Keratinocyte (primary cell): Measurements from ENCODE around the gene SNAI3. TPM values are rescaled to one million over a fixed set of nuclear protein-coding genes. Genes with fewer than 3 reads are reported as not detected.
A peak's percentile ranks its signal among the peaks of the same experiment; 100 is the strongest.

Experiments used
- DNase-seq: peaks from one replicate; pipeline ENCODE4 v3.0.0-alpha.2; 2011; ENCODE audit warnings: low read depth, missing footprints, low spot score
- FAIRE-seq: peaks from 2 replicates; lab custom pipeline; 2011; peaks lifted over from hg19 to GRCh38; lab: Jason Lieb, UNC
- H2AFZ ChIP-seq: 2 replicates; pipeline ENCODE4 v1.6.0; 2012; ENCODE audit warnings: low read length, control low read depth, inconsistent platforms; ENCODE audit not compliant: control insufficient read depth
- H3K27ac ChIP-seq: 2 replicates; pipeline ENCODE4 v1.5.1; 2011; ENCODE audit warnings: low read length; ENCODE audit not compliant: control insufficient read depth, insufficient read depth
- H3K27me3 ChIP-seq: 3 replicates; pipeline ENCODE4 v1.6.0; 2011; ENCODE audit warnings: low read length; ENCODE audit not compliant: control insufficient read depth, insufficient read depth; ENCODE audit errors: extremely low read depth
- H3K36me3 ChIP-seq, 2 experiments: 2 replicates in 1 of 2; 3 replicates in 1 of 2; pipeline ENCODE4 v1.5.1; 2011; ENCODE audit warnings: low read length in 2 of 2, mild to moderate bottlenecking in 1 of 2; ENCODE audit not compliant: control insufficient read depth in 2 of 2, insufficient read depth in 2 of 2; ENCODE audit errors: extremely low read depth in 1 of 2
- H3K4me1 ChIP-seq: 3 replicates; pipeline ENCODE4 v1.5.1; 2011; ENCODE audit warnings: low read length; ENCODE audit not compliant: control insufficient read depth, insufficient read depth; ENCODE audit errors: extremely low read depth
- H3K4me2 ChIP-seq: 3 replicates; pipeline ENCODE4 v1.6.0; 2011; ENCODE audit warnings: low read depth, low read length; ENCODE audit not compliant: control insufficient read depth, insufficient read depth; ENCODE audit errors: extremely low read depth
- H3K4me3 ChIP-seq, 3 experiments: fragments of 200-600 bp in 1 of 3; sonication (generic) in 1 of 3; 2 replicates in 2 of 3; 3 replicates in 1 of 3; pipeline ENCODE4 v1.5.1; 2011 to 2016; ENCODE audit warnings: low read length in 3 of 3, mild to moderate bottlenecking in 3 of 3, control low read depth in 2 of 3, inconsistent platforms in 1 of 3, low read depth in 1 of 3, mixed read lengths in 1 of 3, mixed run types in 1 of 3, moderate library complexity in 1 of 3; ENCODE audit not compliant: control insufficient read depth in 2 of 3, insufficient read depth in 2 of 3; ENCODE audit errors: extremely low read depth in 1 of 3
- H3K79me2 ChIP-seq: 2 replicates; pipeline ENCODE4 v1.6.0; 2012; ENCODE audit warnings: low read length; ENCODE audit not compliant: control insufficient read depth, insufficient read depth
- H3K9ac ChIP-seq: 3 replicates; pipeline ENCODE4 v1.6.0; 2011; ENCODE audit warnings: low read length; ENCODE audit not compliant: control insufficient read depth, insufficient read depth; ENCODE audit errors: extremely low read depth
- H3K9me1 ChIP-seq: 3 replicates; pipeline ENCODE4 v1.6.0; 2011; ENCODE audit warnings: low read length; ENCODE audit not compliant: control insufficient read depth, insufficient read depth; ENCODE audit errors: extremely low read depth
- H3K9me3 ChIP-seq: 2 replicates; pipeline ENCODE4 v1.5.1; 2012; ENCODE audit warnings: low read depth, low read length; ENCODE audit not compliant: control insufficient read depth
- H4K20me1 ChIP-seq: 3 replicates; pipeline ENCODE4 v1.6.0; 2011; ENCODE audit warnings: low read length; ENCODE audit not compliant: control insufficient read depth, insufficient read depth; ENCODE audit errors: extremely low read depth
- EZH2 ChIP-seq: IDR thresholded peaks from one replicate; pipeline ENCODE4 v1.6.1; 2012; ENCODE audit warnings: inconsistent platforms, mild to moderate bottlenecking, low read length, moderate library complexity
- dilution Hi-C: fragments of 300-500 bp; cut with MboI; formaldehyde crosslinking; loops from one replicate; pipeline ENCODE4 v1.7.0; 2020; ENCODE audit warnings: low sequenced_read_pairs; ENCODE audit not compliant: extremely low pct_ligation_motif_present
- polyA plus RNA-seq, 5 experiments: library from polyadenylated mRNA; depleted of rRNA in 3 of 5; stranded (reverse) in 3 of 5; stranded (forward) in 1 of 5; unstranded in 1 of 5; fragments of >200 nt; gene quantifications; 1 replicate in 1 of 5; 2 replicates in 3 of 5; 3 replicates in 1 of 5; pipeline versions ENCODE4 v1.2.1 to v1.2.3, GENCODE V29; 2011 to 2012; ENCODE audit warnings: missing spikeins in 2 of 5, low read depth in 1 of 5, low replicate concordance in 1 of 5
- TF ChIP-seq, protein P1 (sequence below), 3 experiments: IDR thresholded peaks in 1 of 3; conservative IDR thresholded peaks in 1 of 3; optimal IDR thresholded peaks in 1 of 3; 2 replicates in 2 of 3; 3 replicates in 1 of 3; pipeline versions ENCODE3 to v1.5.1; 2011; ENCODE audit warnings: low read length in 3 of 3, mild to moderate bottlenecking in 3 of 3, moderate library complexity in 2 of 3, control low read depth in 1 of 3, inconsistent platforms in 1 of 3; ENCODE audit not compliant: insufficient read depth in 2 of 3; ENCODE audit errors: extremely low read depth in 1 of 3

The SNAI3 gene
- polyA plus RNA-seq, 1 donor (not counting 4 experiments of a cell fraction or from before 2014, with no cell fraction given): not detected

DNA sequence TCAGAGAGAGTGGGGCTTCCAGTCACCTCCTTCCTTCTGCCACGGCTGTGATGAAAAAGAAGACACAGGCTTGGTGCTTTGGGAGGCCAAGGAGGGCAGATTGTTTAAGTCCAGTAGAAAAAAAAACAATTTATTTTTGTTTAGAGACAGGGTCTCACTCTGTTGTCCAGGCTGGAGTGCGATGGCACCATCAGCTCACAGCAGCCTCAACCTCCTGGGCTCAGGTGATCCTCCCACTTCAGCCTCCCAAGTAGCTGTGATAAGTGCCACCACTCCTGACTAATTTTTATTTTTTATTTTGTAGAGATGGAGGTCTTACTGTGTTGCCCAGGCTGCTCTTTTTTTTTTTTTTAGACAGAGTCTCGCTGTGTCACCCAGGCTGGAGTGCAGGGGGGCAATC is 20.7 kb downstream of the SNAI3 start:
- Histone ChIP-seq H3K36me3 (peaks cover 0 to 2% of the 10 kb centered on the region in 2 experiments), H3K4me3 (no peak overlapping the region), H2AFZ (no peak overlapping the region), H3K9ac (no peak overlapping the region), H3K4me2 (no peak overlapping the region), H3K27ac (no peak overlapping the region), H3K4me1 (peaks cover 19% of the 10 kb centered on the region), H3K9me3 (no peaks in the 10 kb centered on the region), H3K27me3 (no peaks in the 10 kb centered on the region), H3K79me2 (peaks cover 32% of the 10 kb centered on the region), H4K20me1 (no peaks in the 10 kb centered on the region), H3K9me1 (no peaks in the 10 kb centered on the region)
- FAIRE-seq (no peak), DNase-seq (no peak)
- dilution Hi-C loops: loop anchor here (25.0 kb wide), 1 partner anchor 97 kb away; no protein-coding TSS in a partner anchor
- TF ChIP-seq, protein P1, sequence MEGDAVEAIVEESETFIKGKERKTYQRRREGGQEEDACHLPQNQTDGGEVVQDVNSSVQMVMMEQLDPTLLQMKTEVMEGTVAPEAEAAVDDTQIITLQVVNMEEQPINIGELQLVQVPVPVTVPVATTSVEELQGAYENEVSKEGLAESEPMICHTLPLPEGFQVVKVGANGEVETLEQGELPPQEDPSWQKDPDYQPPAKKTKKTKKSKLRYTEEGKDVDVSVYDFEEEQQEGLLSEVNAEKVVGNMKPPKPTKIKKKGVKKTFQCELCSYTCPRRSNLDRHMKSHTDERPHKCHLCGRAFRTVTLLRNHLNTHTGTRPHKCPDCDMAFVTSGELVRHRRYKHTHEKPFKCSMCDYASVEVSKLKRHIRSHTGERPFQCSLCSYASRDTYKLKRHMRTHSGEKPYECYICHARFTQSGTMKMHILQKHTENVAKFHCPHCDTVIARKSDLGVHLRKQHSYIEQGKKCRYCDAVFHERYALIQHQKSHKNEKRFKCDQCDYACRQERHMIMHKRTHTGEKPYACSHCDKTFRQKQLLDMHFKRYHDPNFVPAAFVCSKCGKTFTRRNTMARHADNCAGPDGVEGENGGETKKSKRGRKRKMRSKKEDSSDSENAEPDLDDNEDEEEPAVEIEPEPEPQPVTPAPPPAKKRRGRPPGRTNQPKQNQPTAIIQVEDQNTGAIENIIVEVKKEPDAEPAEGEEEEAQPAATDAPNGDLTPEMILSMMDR (optimal IDR thresholded peaks at IDR 0.05 in 1 of 3, IDR thresholded peaks at IDR 0.05 in 1 of 3, conservative IDR thresholded peaks at IDR 0.05 in 1 of 3; ENCODE audit: extremely low read depth in 1 of 3, insufficient read depth in 2 of 3, low read length in 3 of 3): no peak
- no peak for TF ChIP-seq EZH2

DNA sequence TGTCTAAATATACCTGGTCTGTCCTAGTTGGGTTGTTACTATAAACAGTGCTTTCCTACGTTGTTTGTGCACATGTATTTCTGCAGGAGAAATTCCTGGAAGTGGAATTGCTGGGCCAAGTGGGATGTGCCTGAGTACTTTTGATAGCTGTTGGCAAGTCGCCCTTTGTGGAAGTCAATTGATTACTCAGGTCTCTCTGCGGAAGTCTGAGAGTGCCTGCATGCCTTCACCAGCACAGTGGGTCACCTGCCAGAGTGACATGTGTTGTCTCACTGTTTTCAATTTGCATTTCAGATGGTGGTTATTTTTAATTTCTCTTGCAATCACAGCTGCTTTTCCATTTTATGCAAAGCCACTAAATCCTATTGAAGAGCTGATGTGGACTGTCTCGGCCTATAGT is 21.2 kb downstream of the SNAI3 start:
- no peak for FAIRE-seq
- H3K79me2 ChIP-seq: peaks cover 35% of the 10 kb centered on the region

More for the DNA sequence above, 21.2 kb downstream of the SNAI3 start:
- peak overlapping the region; percentile 13 for H3K4me2 ChIP-seq
- H3K4me1 ChIP-seq: peaks cover 19% of the 10 kb centered on the region
- peaks cover 2% of the 10 kb centered on the region for H4K20me1 ChIP-seq
- TF ChIP-seq EZH2: no peak
- TF ChIP-seq, protein P1 (optimal IDR thresholded peaks at IDR 0.05 in 1 of 3, IDR thresholded peaks at IDR 0.05 in 1 of 3, conservative IDR thresholded peaks at IDR 0.05 in 1 of 3; ENCODE audit: extremely low read depth in 1 of 3, insufficient read depth in 2 of 3, low read length in 3 of 3): no peak
- no peak overlapping the region for H3K4me3 ChIP-seq
- H3K36me3 ChIP-seq: peaks cover under 1 to 3% of the 10 kb centered on the region in 2 experiments
- H3K27ac ChIP-seq: no peak overlapping the region
- DNase-seq: no peak
- no peak overlapping the region for H2AFZ ChIP-seq
- no peaks in the 10 kb centered on the region for H3K9me1 ChIP-seq
- no peaks in the 10 kb centered on the region for H3K27me3 ChIP-seq
- dilution Hi-C loops: loop anchor here (25.0 kb wide), 1 partner anchor 97 kb away; no protein-coding TSS in a partner anchor
- H3K9ac ChIP-seq: no peak overlapping the region
- H3K9me3 ChIP-seq: no peaks in the 10 kb centered on the region
